ENCODE data around the gene ESR1.
"Not testable (repeated sequence)": the region's sequence is repeated elsewhere in the genome, so short reads cannot be mapped to it uniquely, and the experiment has no call there.

ESR1 gene

DNA sequence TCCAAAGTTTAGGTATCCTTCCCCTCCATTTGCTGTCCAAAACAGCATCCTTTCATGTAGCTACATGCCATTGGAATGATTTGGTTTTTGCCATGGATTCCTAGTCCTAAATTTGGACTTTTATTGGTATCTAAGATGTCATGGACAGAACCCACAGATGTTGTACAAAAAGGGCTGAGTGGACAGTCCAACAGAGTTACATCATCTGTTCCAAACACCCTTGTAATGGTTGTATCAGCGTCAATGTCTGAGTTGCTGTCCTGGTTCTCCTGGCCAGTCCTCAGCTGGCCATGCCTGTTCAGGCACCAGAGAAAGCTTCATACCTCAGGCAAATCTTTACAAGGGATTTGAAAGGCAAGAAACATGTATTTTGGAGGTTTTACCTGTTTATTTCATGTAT is 191.3 kb downstream of the ESR1 start:
- no peak for DNase-seq

DNA sequence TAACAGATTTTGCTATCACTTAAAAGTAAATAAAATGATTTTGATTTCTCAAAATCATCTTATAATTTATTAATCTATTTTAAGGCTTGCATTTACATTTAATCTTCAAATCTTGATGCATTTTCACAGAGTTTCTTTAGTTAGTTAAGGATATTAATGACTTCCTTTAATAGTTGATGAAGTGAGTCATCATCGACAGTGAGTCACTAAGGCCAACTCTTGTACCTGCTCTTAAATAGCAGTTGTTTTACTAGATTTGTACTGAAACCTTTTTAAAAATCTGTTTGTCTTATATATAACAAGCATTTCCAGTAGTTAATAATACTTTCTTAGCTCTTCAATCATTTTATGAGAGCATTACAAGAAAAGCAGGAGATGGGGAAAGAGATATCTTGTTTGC is 191.7 kb downstream of the ESR1 start:
- DNase-seq, result no peak

DNA sequence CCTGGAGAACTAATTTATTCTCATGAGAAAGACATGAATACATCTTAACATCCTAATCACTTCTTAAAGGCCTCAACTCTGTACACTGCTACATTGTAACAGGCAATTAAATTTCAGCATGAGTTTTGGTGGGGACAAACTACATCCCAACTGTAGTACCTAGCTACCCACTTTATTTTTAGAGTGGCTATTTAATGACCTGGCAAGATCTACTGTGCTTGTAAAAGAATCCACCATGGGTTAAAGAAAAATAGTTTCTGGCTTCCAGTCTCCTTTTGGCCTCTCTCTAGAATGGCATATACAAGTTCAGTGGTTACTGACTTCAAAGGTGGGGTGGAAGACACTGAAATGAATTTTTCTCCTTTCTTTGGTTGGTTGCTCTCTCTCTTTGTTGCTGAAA is 193.9 kb downstream of the ESR1 start:
- no peak for DNase-seq

DNA sequence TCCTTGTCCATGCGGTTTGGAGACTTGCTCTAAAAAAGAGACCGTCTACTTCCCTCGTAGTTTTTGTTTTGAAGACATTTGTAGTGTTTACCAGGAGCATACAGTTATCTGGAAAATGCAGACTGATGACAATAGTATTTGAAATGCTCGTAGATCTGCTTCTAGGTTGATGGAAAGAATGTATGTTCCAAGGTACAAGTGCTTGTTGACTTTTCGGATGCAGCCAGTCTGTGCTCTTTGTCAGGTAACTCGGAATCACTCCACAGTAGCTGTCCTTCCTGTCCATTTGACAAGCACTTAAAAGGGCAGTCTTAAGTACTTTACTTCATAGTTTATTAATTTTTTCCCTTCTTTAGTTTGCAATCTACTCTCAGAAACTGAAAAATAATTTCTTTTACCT is 194.8 kb downstream of the ESR1 start:
- no peak for DNase-seq

DNA sequence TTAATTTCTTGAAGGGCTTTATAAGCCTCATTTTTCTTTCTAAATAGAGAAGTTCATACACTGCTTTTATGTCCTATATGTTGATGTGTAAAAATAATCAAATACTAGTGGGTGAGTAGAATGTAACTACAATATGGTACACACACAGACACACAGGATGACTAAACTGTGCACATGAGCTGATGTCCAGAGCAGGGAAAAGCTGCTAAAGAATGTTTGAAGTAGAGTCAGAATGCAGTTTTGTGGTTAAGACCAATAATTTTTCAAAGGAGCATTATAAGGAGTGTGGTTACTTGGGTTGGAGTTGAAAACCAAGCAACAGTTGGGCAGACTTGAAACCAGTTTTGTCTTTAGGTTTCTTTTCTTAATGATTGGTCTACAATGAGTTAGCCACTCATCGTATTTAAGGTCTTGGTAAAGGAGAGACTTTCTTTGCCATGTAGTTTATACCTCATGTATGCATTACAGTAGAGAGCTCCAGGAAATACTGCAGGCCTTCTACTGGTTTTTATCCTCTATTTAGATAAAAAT is 196.6 kb downstream of the ESR1 start:
- no peak for DNase-seq

DNA sequence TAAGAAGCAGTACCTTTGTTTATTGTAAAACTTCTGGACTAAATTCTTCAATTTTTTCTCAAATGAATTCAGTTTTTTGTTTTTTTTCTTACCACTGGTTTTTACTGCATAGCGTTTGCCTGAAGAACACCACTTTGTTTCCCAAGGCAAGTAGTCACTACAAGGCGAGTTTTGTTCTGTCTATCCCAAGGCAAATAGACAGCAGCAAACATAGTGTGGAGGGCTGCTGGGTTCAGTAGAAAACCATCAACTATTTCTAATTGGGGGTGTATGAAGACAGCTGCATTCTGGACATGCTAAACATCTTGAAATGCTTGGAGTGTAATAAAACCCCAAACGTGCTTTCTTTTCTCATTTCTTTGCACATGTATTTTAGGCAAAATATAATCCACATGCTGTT is 197.4 kb downstream of the ESR1 start:
- DNase-seq, result no peak

DNA sequence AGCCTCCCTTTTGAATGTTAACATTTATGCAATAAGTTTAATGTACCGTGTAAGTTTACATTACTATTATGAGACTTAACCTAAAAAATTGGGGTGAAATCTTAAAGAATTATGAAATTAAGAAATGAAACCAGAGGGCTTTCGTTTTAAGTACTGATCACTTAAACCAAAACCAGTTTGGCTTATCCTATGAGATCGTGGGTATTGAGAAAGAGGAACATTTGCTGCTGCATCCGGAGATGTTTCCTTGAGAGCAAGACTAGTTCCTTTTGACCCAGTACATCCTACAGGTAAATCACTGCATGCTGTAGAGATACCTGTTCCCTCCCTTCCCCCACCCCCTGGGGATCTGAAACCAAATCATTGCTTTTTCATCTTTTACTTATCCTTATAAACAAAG is 201.3 kb downstream of the ESR1 start:
- no peak for DNase-seq

DNA sequence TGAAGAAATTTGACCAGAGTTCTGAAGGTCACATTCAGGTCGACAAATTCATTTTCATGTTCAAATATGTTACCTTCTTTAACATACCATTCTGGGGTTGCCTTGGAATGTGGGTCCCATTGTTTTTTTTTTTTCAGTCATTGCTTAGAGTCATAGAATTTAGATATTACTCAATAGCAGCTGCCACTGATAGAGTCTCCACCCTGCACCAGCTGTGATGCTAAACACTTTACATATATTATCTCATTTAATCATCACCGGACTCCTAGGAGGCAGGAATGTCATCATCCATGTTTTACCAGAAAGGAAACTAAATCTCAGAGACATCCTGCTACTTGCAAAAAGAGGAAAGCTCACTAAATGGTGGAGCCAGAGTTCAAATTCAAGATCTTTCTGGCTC is 204.7 kb downstream of the ESR1 start:
- no peak for DNase-seq

DNA sequence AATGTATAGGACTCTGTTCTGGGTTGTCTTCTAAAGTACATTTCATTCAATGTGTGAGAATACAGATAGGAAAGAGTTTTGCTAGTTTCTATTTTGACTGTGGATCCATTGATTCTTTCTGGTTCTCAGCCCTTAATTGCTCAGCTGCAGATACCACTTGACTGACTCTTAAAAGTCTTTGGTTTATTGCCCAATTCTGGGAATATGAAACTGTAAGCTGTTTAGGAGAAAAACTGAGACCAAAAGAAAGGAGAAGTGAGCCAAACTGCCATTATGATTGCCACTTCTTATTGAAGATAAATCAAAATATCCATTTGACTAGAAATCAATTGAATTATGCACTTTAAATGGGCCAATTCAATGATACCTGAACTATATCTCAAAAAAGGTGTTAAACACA is 211.4 kb downstream of the ESR1 start:
- no peak for DNase-seq

DNA sequence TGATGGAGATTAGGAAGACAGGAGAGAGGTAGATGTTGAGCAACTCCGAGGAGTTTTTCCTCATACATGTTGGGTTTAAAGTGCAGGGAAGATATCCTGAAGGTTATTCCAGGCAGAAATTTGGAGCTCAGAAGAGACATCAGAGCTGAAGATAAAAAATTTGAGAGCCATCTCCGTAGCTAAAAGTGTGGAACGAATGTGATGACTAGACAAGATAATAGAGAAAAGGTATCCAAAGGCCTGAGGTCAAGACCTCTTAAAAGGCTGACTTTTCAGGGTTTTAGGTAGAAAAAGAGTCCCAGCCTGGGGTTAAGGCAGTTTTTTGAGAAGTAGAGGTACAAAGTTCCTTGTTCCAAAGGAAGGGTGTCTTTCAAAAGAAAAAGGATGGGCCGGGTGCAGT is 214.8 kb downstream of the ESR1 start:
- no peak for DNase-seq

DNA sequence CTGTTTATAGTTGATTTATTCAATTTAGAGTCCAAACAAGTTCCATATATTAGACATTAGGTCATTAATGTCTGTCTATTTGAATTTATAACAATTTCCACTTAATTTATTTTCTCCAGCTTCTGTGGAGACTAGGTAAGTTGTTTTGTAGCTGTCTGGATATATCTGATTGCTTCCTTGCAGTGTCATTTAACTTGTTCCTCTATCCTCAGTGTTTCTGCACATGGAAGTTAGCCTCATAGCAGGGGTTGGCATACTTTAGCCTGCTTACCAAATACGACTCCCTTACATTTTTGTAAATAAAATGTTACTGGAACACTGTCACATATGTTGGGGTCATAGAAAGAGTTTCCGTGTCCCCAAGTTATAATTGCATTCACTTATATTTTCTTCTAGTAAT is 216.1 kb downstream of the ESR1 start:
- no peak for DNase-seq

DNA sequence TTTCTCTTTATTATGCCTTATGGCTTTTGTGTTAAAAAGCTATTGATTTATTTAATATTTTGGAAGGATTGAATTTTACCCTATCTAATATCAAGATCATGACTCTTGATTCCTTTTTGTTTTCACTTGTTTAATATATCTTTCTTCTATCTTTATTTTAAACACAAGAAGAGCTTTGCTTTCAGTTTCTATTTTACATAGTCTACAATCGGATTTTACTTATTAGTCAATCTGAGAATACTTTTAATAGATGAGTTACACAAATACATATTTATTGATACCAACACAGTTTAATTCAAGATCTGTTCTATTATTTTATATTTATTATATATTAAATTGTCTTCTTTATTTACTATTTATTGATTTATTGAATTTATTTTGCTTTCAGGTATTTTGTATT is 218.8 kb downstream of the ESR1 start:
- DNase-seq, result no peak

DNA sequence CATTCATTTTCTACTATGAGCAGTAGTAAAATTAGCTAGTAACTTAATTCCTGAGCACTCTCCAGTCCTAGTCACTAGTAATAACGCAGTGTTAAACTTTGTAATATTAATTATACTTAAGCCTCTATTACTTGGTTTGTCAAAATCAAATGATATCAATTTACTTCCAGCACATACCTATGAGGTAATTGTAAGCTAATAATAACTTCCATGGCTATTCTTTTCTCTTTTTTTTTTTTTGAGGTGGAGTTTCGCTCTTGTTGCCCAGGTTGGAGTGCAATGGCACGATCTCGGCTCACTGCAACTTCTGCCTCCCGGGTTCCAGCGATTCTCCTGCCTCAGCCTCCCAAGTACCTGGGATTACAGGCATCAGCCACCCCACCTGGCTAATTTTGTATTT is 219.3 kb downstream of the ESR1 start:
- not testable (repeated sequence) for DNase-seq

DNA sequence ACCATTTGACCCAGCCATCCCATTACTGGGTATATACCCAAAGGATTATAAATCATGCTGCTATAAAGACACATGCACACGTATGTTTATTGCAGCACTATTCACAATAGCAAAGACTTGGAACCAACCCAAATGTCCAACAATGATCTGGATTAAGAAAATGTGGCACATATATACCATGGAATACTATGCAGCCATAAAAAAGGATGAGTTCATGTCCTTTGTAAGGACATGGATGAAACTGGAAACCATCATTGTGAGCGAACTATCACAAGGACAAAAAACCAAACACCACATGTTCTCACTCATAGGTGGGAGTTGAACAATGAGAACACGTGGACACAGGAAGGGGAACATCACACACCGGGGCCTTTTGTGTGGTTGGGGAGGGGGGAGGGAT is 226.3 kb downstream of the ESR1 start:
- not testable (repeated sequence) for DNase-seq

DNA sequence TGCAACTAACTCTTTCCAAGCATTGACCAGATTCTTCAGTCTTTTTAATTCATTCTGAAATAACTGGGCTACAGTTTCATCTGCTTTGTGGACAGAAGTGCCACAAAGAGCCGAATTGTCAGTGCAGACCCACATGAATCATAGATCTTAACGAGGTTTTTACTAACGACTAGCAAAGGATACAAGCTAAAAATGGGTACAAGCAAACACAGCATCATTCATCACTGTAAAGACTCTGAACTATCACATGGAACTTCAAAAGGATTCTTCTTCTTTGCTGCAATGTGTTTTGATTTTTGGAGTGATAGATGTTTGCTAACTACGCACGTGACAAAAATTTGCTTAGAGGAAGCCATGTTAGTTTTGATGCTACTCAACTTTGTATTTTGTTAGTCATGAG is 227.1 kb downstream of the ESR1 start:
- no peak for DNase-seq

DNA sequence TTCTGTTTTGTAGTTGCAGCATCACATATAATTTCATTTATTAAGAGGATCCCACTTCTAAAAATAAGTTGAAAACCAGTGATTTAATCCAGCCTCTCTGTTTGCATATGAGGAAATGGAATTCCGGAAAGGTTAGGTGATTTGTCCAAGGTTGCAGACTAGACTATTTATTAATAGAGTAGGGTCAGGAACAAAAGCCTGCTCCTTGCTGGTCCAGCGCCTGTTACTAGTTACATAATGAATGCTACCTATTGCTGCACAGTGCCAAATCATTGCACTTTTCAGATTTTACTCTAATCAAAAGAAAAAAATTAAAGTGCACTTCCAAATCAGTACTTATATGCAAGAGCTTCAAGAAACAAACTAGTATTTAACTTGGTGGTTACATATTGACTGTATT is 238.6 kb downstream of the ESR1 start:
- no peak for DNase-seq

DNA sequence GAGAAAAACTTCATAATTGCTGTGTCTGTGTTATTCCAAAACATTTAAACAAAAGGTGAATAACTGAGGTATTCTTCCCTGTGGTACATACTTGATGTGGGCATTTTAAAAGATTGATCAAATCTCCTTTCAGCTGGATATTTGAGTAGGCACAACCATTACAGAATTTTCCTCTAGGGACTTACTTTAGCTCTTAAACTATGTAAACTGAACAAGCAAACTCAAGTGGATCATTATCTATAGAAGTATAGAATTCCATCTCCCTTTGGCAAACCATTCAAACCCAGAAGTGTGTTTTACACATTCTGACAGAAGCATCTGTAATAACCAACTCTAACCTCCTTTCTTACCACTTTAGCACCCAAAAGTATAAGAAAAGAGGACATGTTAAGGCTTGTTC is 241.4 kb downstream of the ESR1 start:
- DNase-seq, result no peak

DNA sequence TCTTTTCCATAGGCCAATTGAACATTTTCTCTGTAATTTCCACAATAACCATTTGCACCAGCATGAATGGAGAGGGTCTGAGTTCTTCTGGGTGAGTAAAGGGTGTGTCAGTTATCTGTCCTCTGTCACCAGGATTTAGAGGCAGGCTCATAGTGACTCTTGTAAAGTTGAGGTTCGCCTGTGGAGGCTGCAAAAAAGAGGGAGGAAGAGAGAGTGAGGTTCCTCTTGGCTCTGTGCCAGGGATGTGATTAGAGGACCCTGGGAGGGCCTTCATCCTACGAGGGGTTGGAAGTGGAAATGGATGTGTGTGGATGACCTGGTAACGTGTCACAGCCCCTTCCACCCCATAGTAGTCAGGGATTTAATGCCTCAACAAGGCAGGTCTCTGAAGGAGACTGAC is 242.0 kb downstream of the ESR1 start:
- DNase-seq, result no peak

DNA sequence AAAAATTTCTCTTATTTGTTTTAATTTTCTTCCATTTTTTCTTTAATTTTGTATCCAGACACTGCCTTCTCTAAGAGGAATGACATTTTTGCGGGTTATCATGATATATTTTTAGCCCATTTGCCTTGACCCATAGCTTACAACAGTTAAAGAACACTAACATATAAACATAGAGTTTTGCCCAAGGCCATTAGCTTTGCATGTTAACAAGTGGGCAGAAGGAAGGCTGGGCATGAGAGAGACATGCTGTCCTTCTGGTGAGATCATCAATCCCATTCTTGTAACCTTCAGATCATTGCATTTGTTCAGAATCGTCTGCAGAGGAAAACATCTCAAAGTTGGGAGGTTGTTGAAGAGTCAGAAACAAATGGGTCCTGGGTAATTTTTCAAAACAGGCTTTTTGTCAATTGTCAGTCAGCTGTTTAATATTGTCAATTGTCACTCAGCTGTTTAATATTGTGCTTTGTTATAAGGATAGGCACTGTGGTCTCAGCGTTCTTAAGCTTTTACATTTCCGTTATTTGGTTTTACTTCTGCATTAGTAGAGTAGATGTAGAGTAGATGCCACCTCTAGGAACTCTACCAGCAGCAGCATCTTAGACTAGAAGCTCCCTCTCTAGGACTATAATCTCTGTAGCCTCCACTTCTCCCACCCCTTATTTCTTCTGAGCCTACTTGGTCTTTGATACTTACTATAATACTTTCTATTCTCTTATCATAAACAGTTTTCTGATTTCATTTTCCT is 243.1 kb downstream of the ESR1 start:
- DNase-seq, result no peak

DNA sequence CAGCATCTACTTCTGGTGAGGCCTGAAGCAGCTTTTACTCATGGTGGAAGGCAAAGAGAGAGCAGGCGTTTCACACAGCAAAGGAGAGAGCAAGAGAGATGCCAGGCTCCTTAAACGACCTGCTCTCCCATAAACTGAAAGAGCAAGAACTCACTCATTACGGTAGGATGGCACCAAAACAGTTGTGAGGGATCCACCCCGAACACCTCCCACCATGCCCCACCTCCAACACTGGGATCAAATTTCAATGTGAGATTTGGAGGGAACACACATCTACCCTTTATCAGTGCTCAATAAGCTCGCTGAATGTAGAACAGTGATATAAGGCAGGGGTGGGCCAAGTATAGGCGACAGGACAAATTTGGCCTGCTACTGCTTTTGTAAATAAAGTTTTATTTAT is 244.6 kb downstream of the ESR1 start:
- DNase-seq, result no peak

DNA sequence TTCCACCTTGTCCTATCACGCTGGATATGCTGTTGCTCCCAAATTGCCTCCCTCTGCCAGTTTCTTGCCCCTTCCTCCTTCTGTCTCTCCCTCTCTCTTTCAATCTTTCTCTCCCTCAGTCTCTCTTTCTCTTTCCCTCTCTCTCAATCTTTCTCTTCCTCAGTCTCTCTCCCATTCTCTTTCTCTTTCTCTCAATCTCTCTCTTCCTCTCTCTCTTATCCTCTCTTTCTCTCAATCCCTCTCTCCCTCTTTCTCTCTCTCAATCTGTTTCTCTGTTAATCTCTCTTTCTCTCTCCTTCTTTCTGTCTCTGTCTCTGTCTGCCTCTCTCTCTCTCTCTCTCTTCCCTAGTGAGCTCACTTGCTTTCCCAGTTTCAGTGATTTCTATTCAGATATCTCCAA is 245.8 kb downstream of the ESR1 start:
- no peak for DNase-seq

DNA sequence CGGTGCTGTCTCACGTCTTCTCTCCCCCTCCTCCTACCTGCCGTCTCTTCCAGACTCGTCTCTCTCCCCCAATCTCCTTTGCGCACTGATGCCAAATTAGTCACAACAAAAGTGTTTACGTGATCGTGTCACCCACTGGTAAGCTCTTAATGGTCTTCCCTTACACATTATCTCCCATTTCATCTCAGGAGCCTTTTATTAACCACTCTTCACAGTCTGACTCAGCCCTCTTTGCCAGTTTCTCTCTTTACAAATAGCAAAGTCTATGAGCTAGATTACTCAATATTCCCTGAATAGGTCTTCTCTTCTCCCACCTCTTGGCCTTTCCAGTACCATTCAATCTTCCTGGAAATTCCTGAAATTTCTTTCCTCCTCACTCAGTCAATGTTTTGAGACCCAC is 247.0 kb downstream of the ESR1 start:
- DNase-seq, result no peak

DNA sequence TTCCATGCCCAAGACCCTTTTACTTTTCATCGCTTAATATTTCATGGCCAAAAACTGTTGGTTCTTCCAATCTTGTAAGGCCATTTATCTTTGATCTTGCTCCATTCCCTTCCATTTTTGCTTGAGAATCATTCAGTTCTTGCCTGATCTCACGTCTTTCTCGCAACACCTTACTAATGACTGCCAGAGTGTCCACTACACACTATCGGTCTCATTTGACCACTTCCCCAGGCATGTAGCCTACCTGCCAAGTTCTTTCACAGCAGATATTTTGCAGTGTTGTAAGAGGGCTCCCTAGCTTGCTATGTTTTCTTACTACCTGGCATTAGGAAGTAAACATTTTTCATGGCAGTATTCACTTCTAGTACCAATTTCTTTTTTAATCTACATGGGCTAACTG is 248.0 kb downstream of the ESR1 start:
- DNase-seq, result no peak

DNA sequence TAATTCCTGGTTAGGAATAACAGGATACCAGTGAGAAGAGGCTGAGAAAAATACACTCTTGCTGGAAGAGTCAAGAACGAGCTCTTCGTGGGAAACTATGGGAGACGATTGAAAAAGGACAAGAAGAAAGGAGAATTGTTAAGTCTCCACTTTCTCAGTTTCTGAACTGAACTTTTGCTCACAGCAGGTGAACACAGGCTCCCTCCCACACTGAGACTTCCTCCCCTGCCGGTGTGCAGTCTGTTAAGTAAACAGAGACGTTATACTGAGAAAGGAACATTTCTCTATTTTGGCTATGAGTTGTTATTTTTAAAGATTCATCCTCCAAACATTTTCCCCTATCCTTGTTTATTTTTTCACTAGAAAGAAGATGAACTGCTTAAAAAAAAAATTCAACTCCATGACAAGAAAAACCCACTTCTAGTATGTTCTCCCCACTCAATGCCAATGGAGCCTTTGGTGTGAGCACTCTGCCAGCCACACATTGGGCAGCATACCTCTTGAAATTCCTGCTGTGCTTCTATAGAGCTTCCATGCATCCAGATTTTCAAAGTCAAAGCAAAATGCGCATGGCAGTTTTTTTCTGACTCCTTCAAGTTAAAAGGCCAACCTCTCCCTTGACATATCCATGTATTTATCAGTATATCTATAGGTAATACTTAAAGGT is 250.5 kb downstream of the ESR1 start:
- DNase-seq, result no peak

DNA sequence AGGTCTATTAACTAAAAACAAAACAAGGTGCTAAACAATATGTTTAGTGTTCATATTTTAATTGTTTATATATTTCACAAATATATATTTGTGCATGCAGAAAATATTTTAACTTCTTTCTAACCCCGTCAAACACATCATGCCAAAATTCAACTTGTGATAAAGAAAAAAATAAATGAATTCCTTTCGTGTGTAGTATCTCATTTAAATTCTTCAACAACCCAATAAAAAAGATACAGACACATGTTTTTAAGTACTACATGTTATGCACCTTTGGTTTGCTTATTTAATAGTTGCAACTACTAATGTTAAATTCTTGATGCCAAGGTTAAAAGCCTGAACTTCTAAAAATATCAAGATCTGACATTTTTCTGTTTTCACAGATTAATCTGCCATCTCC is 252.4 kb downstream of the ESR1 start:
- DNase-seq, result no peak
